GM12878 (cell line): ENCODE measurements around the gene ITPRIP. TPM values are rescaled to one million over a fixed set of nuclear protein-coding genes. Genes with fewer than 3 reads are reported as not detected.
A peak's percentile ranks its signal among the peaks of the same experiment; 100 is the strongest.

ENCODE experiments used
- ATF7 ChIP-seq: fragments of 450-650 bp; IDR thresholded peaks from 2 replicates; pipeline ENCODE4 v1.6.1; 2016; ENCODE audit warnings: low read depth, mild to moderate bottlenecking
- BMI1 ChIP-seq: fragments of 450-650 bp; IDR thresholded peaks from 2 replicates; pipeline ENCODE4 v1.6.1; 2016; ENCODE audit warnings: mild to moderate bottlenecking, moderate library complexity, borderline replicate concordance
- EED ChIP-seq: sonication (generic); IDR thresholded peaks from 2 replicates; pipeline ENCODE4 v1.6.1; 2016; ENCODE audit warnings: antibody characterized with exemption, low read depth
- HDGF ChIP-seq: fragments of 450-650 bp; IDR thresholded peaks from 2 replicates; pipeline ENCODE4 v1.6.1; 2016; ENCODE audit warnings: antibody characterized with exemption
- IKZF2 ChIP-seq, 2 experiments: fragments of 450-650 bp; IDR thresholded peaks; 2 replicates each; pipeline ENCODE4 v1.6.1; 2017; ENCODE audit warnings: mild to moderate bottlenecking in 2 of 2, moderate library complexity in 2 of 2
- LARP7 ChIP-seq: fragments of 450-650 bp; IDR thresholded peaks from 2 replicates; pipeline ENCODE4 v1.6.1; 2017; ENCODE audit warnings: mild to moderate bottlenecking
- MTA2 ChIP-seq: fragments of 450-650 bp; IDR thresholded peaks from 2 replicates; pipeline ENCODE4 v1.6.1; 2016; ENCODE audit warnings: low read depth, mild to moderate bottlenecking, moderate library complexity
- MTA3 ChIP-seq: IDR thresholded peaks from 2 replicates; pipeline ENCODE4 v1.6.1; 2012; ENCODE audit warnings: low read length, inconsistent platforms, borderline replicate concordance
- MYC ChIP-seq: IDR thresholded peaks from 2 replicates; pipeline ENCODE4 v1.6.1; 2011; ENCODE audit warnings: mild to moderate bottlenecking, low read length, moderate library complexity, inconsistent platforms; ENCODE audit not compliant: insufficient read depth, insufficient replicate concordance, insufficient read length, severe bottlenecking
- NFYB ChIP-seq: IDR thresholded peaks from 2 replicates; pipeline ENCODE4 v1.6.1; 2011; ENCODE audit warnings: low read depth, mild to moderate bottlenecking, low read length, improper control_type of control experiment, moderate library complexity; ENCODE audit not compliant: insufficient read depth
- PAX8 ChIP-seq: fragments of 450-650 bp; IDR thresholded peaks from 2 replicates; pipeline ENCODE4 v1.6.1; 2017; ENCODE audit warnings: mild to moderate bottlenecking, moderate library complexity
- POLR2AphosphoS2 ChIP-seq: IDR thresholded peaks from 2 replicates; pipeline ENCODE4 v1.6.1; 2011; ENCODE audit warnings: low read depth, mild to moderate bottlenecking, low read length, improper control_type of control experiment, moderate library complexity
- RB1 ChIP-seq: fragments of 450-650 bp; formaldehyde crosslinking; IDR thresholded peaks from 2 replicates; pipeline ENCODE4 v1.6.1; 2017; ENCODE audit warnings: mild to moderate bottlenecking, borderline replicate concordance
- RUNX3 ChIP-seq: IDR thresholded peaks from 2 replicates; pipeline ENCODE4 v1.6.1; 2012; ENCODE audit warnings: low read length, inconsistent platforms
- SMC3 ChIP-seq: IDR thresholded peaks from 2 replicates; pipeline ENCODE4 v1.6.1; 2011; ENCODE audit warnings: low read length, improper control_type of control experiment, borderline replicate concordance
- SRF ChIP-seq, 2 experiments: IDR thresholded peaks; 2 replicates each; pipeline ENCODE4 v1.6.1; 2011; ENCODE audit warnings: low read depth in 2 of 2, low read length in 2 of 2, mild to moderate bottlenecking in 1 of 2, moderate library complexity in 1 of 2
- polyA plus RNA-seq, 11 experiments: library from polyadenylated mRNA; depleted of rRNA in 4 of 11; unstranded in 6 of 11; stranded (reverse) in 5 of 11; fragments of >200 nt; fragmentation: Nextera tagmentation in 4 of 11; fragmentation: Illumina TruSeq in 1 of 11; extraction: Ambion mirVana in 4 of 11; extraction: Trizol in 1 of 11; gene quantifications; 1 replicate in 1 of 11; 2 replicates in 10 of 11; pipeline versions ENCODE4 v1.2.1 to v1.2.3, GENCODE V29; 2011 to 2016; ENCODE audit warnings: inconsistent platforms in 2 of 11, missing spikeins in 2 of 11, low read depth in 1 of 11
- total RNA-seq, 4 experiments: library from RNA; depleted of rRNA in 3 of 4; stranded (reverse); fragments of >200 nt in 3 of 4; fragmentation: Illumina TruSeq in 1 of 4; extraction: Trizol in 1 of 4; gene quantifications; 2 replicates each; pipeline versions ENCODE4 v1.2.1 to v1.2.3, GENCODE V29; 2013 to 2021
- TF ChIP-seq, protein P1 (sequence below): fragments of 150-350 bp; IDR thresholded peaks from 2 replicates; pipeline ENCODE4 v1.6.1; 2014; ENCODE audit warnings: mild to moderate bottlenecking, low read depth, low read length
- TF ChIP-seq, protein P2 (sequence below): fragments of 450-650 bp; formaldehyde crosslinking; IDR thresholded peaks from 2 replicates; pipeline ENCODE4 v1.4.0; 2020; ENCODE audit warnings: mild to moderate bottlenecking, moderate library complexity
- TF ChIP-seq, protein P3 (sequence below): fragments of 450-650 bp; conservative IDR thresholded peaks from 2 replicates; pipeline ENCODE4 v1.6.1; 2017; ENCODE audit warnings: mild to moderate bottlenecking, moderate library complexity
- TF ChIP-seq, protein P4 (sequence below): IDR thresholded peaks from 2 replicates; pipeline ENCODE4 v1.6.1; 2012; ENCODE audit warnings: low read length, inconsistent platforms
- TF ChIP-seq, protein P5 (sequence below): fragments of 450-650 bp; IDR thresholded peaks from 2 replicates; pipeline ENCODE4 v1.6.1; 2016; ENCODE audit warnings: mild to moderate bottlenecking

Gene ITPRIP
- total and polyA plus RNA-seq, 10 of the 15 experiments (the other 5 are each of a cell fraction or from before 2014, with no cell fraction given): 0.82 to 10.4 (median 5.9) TPM

DNA sequence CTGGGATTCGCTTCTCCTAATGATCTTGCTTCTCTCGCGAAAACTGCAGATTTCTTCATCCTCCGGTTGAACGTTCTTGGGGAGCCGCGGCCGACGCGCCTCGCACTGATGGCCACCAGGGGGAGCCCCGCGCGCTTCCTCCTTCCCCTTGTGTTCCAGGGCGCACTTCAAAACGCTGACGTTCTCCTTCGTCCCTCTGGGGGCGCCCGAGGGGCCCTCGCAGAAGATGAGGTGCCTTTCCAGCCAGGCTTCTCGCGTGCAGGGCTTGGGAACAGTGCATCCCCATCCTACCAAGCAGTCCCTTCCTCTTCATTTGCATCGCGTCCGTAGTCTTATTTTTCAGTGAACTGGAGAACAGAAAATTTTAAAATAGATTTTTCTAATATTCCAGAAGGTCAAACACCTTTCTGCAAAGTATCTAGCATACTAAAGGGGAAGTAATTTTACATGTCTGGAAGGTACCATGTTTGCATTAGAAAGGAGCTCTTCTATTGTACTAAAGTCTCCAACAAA, 46.8 kb downstream of the ITPRIP start (continued):
- TF ChIP-seq, protein P1, sequence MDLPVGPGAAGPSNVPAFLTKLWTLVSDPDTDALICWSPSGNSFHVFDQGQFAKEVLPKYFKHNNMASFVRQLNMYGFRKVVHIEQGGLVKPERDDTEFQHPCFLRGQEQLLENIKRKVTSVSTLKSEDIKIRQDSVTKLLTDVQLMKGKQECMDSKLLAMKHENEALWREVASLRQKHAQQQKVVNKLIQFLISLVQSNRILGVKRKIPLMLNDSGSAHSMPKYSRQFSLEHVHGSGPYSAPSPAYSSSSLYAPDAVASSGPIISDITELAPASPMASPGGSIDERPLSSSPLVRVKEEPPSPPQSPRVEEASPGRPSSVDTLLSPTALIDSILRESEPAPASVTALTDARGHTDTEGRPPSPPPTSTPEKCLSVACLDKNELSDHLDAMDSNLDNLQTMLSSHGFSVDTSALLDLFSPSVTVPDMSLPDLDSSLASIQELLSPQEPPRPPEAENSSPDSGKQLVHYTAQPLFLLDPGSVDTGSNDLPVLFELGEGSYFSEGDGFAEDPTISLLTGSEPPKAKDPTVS: no peak
- TF ChIP-seq MTA3 (no peak), NFYB (no peak), SMC3 (peak; percentile 98), POLR2AphosphoS2 (no peak), EED (no peak), ATF7 (no peak), RB1 (peak; percentile 34; the same call in 1 of the 2 replicates), LARP7 (peak; percentile 68), MTA2 (no peak), SRF (IDR thresholded peaks at IDR 0.05; ENCODE audit: low read depth in 2 of 2, low read length in 2 of 2) (0 out of 4 replicates have a peak, but pooled peaks of 1 of the 2 experiments have one; percentile 10), RUNX3 (no peak), IKZF2 (IDR thresholded peaks at IDR 0.05) (peak in 1 of 2 experiments; percentile 27; a peak in 1 of 4 replicates), PAX8 (no peak), HDGF (no peak), MYC (no peak), BMI1 (no peak)
- TF ChIP-seq, protein P2, sequence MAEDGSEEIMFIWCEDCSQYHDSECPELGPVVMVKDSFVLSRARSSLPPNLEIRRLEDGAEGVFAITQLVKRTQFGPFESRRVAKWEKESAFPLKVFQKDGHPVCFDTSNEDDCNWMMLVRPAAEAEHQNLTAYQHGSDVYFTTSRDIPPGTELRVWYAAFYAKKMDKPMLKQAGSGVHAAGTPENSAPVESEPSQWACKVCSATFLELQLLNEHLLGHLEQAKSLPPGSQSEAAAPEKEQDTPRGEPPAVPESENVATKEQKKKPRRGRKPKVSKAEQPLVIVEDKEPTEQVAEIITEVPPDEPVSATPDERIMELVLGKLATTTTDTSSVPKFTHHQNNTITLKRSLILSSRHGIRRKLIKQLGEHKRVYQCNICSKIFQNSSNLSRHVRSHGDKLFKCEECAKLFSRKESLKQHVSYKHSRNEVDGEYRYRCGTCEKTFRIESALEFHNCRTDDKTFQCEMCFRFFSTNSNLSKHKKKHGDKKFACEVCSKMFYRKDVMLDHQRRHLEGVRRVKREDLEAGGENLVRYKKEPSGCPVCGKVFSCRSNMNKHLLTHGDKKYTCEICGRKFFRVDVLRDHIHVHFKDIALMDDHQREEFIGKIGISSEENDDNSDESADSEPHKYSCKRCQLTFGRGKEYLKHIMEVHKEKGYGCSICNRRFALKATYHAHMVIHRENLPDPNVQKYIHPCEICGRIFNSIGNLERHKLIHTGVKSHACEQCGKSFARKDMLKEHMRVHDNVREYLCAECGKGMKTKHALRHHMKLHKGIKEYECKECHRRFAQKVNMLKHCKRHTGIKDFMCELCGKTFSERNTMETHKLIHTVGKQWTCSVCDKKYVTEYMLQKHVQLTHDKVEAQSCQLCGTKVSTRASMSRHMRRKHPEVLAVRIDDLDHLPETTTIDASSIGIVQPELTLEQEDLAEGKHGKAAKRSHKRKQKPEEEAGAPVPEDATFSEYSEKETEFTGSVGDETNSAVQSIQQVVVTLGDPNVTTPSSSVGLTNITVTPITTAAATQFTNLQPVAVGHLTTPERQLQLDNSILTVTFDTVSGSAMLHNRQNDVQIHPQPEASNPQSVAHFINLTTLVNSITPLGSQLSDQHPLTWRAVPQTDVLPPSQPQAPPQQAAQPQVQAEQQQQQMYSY (CRISPR knock-in tag): no peak
- TF ChIP-seq, protein P3, sequence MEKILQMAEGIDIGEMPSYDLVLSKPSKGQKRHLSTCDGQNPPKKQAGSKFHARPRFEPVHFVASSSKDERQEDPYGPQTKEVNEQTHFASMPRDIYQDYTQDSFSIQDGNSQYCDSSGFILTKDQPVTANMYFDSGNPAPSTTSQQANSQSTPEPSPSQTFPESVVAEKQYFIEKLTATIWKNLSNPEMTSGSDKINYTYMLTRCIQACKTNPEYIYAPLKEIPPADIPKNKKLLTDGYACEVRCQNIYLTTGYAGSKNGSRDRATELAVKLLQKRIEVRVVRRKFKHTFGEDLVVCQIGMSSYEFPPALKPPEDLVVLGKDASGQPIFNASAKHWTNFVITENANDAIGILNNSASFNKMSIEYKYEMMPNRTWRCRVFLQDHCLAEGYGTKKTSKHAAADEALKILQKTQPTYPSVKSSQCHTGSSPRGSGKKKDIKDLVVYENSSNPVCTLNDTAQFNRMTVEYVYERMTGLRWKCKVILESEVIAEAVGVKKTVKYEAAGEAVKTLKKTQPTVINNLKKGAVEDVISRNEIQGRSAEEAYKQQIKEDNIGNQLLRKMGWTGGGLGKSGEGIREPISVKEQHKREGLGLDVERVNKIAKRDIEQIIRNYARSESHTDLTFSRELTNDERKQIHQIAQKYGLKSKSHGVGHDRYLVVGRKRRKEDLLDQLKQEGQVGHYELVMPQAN: no peak
- TF ChIP-seq, protein P4, sequence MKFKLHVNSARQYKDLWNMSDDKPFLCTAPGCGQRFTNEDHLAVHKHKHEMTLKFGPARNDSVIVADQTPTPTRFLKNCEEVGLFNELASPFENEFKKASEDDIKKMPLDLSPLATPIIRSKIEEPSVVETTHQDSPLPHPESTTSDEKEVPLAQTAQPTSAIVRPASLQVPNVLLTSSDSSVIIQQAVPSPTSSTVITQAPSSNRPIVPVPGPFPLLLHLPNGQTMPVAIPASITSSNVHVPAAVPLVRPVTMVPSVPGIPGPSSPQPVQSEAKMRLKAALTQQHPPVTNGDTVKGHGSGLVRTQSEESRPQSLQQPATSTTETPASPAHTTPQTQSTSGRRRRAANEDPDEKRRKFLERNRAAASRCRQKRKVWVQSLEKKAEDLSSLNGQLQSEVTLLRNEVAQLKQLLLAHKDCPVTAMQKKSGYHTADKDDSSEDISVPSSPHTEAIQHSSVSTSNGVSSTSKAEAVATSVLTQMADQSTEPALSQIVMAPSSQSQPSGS: no peak
- TF ChIP-seq, protein P5, sequence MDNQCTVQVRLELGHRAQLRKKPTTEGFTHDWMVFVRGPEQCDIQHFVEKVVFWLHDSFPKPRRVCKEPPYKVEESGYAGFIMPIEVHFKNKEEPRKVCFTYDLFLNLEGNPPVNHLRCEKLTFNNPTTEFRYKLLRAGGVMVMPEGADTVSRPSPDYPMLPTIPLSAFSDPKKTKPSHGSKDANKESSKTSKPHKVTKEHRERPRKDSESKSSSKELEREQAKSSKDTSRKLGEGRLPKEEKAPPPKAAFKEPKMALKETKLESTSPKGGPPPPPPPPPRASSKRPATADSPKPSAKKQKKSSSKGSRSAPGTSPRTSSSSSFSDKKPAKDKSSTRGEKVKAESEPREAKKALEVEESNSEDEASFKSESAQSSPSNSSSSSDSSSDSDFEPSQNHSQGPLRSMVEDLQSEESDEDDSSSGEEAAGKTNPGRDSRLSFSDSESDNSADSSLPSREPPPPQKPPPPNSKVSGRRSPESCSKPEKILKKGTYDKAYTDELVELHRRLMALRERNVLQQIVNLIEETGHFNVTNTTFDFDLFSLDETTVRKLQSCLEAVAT: no peak
